Small intestine (tissue), 16 donors: ENCODE data around the gene FZD7. TPM values are rescaled to one million over a fixed set of nuclear protein-coding genes. Genes with fewer than 3 reads are reported as not detected.

ENCODE experiments used
- DNase-seq, 2 donors: peaks; one replicate each; pipeline versions ENCODE4 v3.0.0 to v3.0.0-alpha.2; 2013
- FAIRE-seq: peaks from 2 replicates; lab custom pipeline; 2012; peaks lifted over from hg19 to GRCh38; lab: Jason Lieb, UNC
- H3K27ac ChIP-seq, 3 donors: one replicate each; pipeline ENCODE4 v1.5.1; 2013; ENCODE audit warnings: low read length in 2 of 3, mild to moderate bottlenecking in 2 of 3, control low read depth in 1 of 3, inconsistent platforms in 1 of 3, low read depth in 1 of 3, moderate library complexity in 1 of 3
- H3K27me3 ChIP-seq, 3 donors: one replicate each; pipeline ENCODE4 v1.6.1; 2013; ENCODE audit warnings: low read length in 3 of 3, inconsistent platforms in 1 of 3; ENCODE audit not compliant: control insufficient read depth in 3 of 3, insufficient read depth in 3 of 3
- H3K36me3 ChIP-seq, 3 donors: one replicate each; pipeline ENCODE4 v1.6.1; 2013; ENCODE audit warnings: low read length in 3 of 3, inconsistent platforms in 1 of 3, low read depth in 1 of 3, mild to moderate bottlenecking in 1 of 3, moderate library complexity in 1 of 3; ENCODE audit not compliant: control insufficient read depth in 3 of 3, insufficient read depth in 2 of 3
- H3K4me1 ChIP-seq, 3 donors: one replicate each; pipeline ENCODE4 v1.6.1; 2013; ENCODE audit warnings: low read length in 2 of 3, inconsistent platforms in 1 of 3, low read depth in 1 of 3, mild to moderate bottlenecking in 1 of 3, moderate library complexity in 1 of 3; ENCODE audit not compliant: control insufficient read depth in 3 of 3, insufficient read depth in 2 of 3
- H3K4me3 ChIP-seq, 3 donors: one replicate each; pipeline ENCODE4 v1.5.1; 2013; ENCODE audit warnings: low read length in 3 of 3, control low read depth in 1 of 3, inconsistent platforms in 1 of 3, low read depth in 1 of 3, mild to moderate bottlenecking in 1 of 3, moderate library complexity in 1 of 3
- H3K9me3 ChIP-seq, 2 donors: one replicate each; pipeline ENCODE4 v1.6.1; 2013; ENCODE audit warnings: low read depth in 1 of 2, low read length in 1 of 2; ENCODE audit not compliant: control insufficient read depth in 2 of 2, insufficient read depth in 1 of 2
- WGBS, 3 donors: extraction: QIAGEN DNeasy Blood & Tissue Kit; methylation state at CpG; one replicate each; pipeline ENCODE4 v1.1.7; 2013; 5-methylcytosine and 5-hydroxymethylcytosine counted together
- long read RNA-seq, 10 donors: transcript quantifications; one replicate each; lab custom pipeline, GENCODE V29; 2026
- polyA plus RNA-seq, 4 donors: library from polyadenylated mRNA; stranded (reverse) in 3 of 4; unstranded in 1 of 4; fragments of 200-250 nt in 3 of 4; fragments of 120-200 nt in 1 of 4; gene quantifications; one replicate each; pipeline versions ENCODE4 v1.2.1 to v1.2.3, GENCODE V29; 2013
- donor health status: healthy with polysubstance abuse.
- donor health status: control.
- donor health status: control.
- donor health status: Bipolar disorder and iron deficiency.
- donor health status: healthy.

The FZD7 gene
- polyA plus RNA-seq: 10 to 100 TPM in 2 of 4 donors, 1 to 10 TPM in 2; 1.6 to 27.9 (median 6.3) TPM
- long read RNA-seq, donor 1: 0 reads
- long read RNA-seq, donor 2, partial matches to known transcripts: 0 of 4 reads
- long read RNA-seq, donor 2, other reads (novel, unspliced or antisense): 0 of 4 reads
- long read RNA-seq, donor 3, transcript FZD7-201 (1 exons, 3,859 nt): major isoform, 11 of 11 reads
- long read RNA-seq, donor 3, partial matches to known transcripts: 0 of 11 reads
- long read RNA-seq, donor 3, other reads (novel, unspliced or antisense): 0 of 11 reads
- long read RNA-seq, donor 4, partial matches to known transcripts: 0 of 1 reads
- long read RNA-seq, donor 4, other reads (novel, unspliced or antisense): 0 of 1 reads
- long read RNA-seq, donor 5, transcript FZD7-201 (1 exons, 3,859 nt): major isoform, 7 of 7 reads
- long read RNA-seq, donor 5, partial matches to known transcripts: 0 of 7 reads
- long read RNA-seq, donor 5, other reads (novel, unspliced or antisense): 0 of 7 reads
- long read RNA-seq, donor 6, transcript FZD7-201 (1 exons, 3,859 nt): major isoform, 11 of 11 reads
- long read RNA-seq, donor 6, partial matches to known transcripts: 0 of 11 reads
- long read RNA-seq, donor 6, other reads (novel, unspliced or antisense): 0 of 11 reads
- long read RNA-seq, donor 7: 0 reads
- long read RNA-seq, donor 8, partial matches to known transcripts: 0 of 4 reads
- long read RNA-seq, donor 8, other reads (novel, unspliced or antisense): 0 of 4 reads
- long read RNA-seq, donor 9, transcript FZD7-201 (1 exons, 3,859 nt): major isoform, 5 of 5 reads
- long read RNA-seq, donor 9, partial matches to known transcripts: 0 of 5 reads
- long read RNA-seq, donor 9, other reads (novel, unspliced or antisense): 0 of 5 reads
- long read RNA-seq, donor 10, transcript FZD7-201 (1 exons, 3,859 nt): major isoform, 19 of 19 reads
- long read RNA-seq, donor 10, partial matches to known transcripts: 0 of 19 reads
- long read RNA-seq, donor 10, other reads (novel, unspliced or antisense): 0 of 19 reads

- H3K9me3 ChIP-seq: peaks cover 0 to 4% of the 10 kb centered on the region in 2 donors
- WGBS, 3 donors: 0 to 1% (median 1%) methylated on average over 62 to 109 of the region's 109 CpGs
- peak; percentile 92 to 96 for DNase-seq
- H3K27ac ChIP-seq: peak within 1 kb of the TSS; percentile 97 to 100 (median 99)
- peaks cover 0 to 8% (median 0%) of the 10 kb centered on the region in 3 donors for H3K27me3 ChIP-seq
- H3K4me3 ChIP-seq: peak within 1 kb of the TSS; percentile 61 to 95 (median 90)
- peaks cover 0 to 20% (median 6%) of the 10 kb centered on the region in 3 donors for H3K4me1 ChIP-seq
- peaks cover 0 to 6% (median 0%) of the 10 kb centered on the region in 3 donors for H3K36me3 ChIP-seq
- FAIRE-seq: no peak
Measured at GRCh38 chr2:202033317-202034248, at the start of gene FZD7. Gene FZD7 (plus strand): TSS chr2:202033855. CDS start chr2:202034648, 793 bp downstream.

GRCh38 chr2:201984333-201984732 is 49.3 kb upstream of the FZD7 start:
- Histone ChIP-seq H3K36me3 (no peaks in the 10 kb centered on the region), H3K27me3 (no peaks in the 10 kb centered on the region), H3K4me3 (no peak overlapping the region), H3K27ac (no peak overlapping the region), H3K9me3 (no peaks in the 10 kb centered on the region), H3K4me1 (peaks cover 0 to 16% (median 2%) of the 10 kb centered on the region in 3 donors)
- no peak for FAIRE-seq
- no peak for DNase-seq
- 87 to 96% (median 90%) methylated on average over 3 of the region's 3 CpGs for WGBS, 3 donors

- peak in 1 of 2 donors; percentile 15 for DNase-seq
Measured at GRCh38 chr2:201984800-201985525, 48.7 kb upstream of the FZD7 start.

GRCh38 chr2:201985728-201986462 is 47.8 kb upstream of the FZD7 start:
- FAIRE-seq (no peak), DNase-seq (peak; percentile 46 to 66)
- H3K9me3 ChIP-seq: no peaks in the 10 kb centered on the region
- no peaks in the 10 kb centered on the region for H3K36me3 ChIP-seq
- H3K27ac ChIP-seq: peak overlapping the region in 2 of 3 donors; percentile 46 to 55
- 27 to 56% (median 40%) methylated on average over 8 of the region's 8 CpGs for WGBS, 3 donors
- peaks cover 0 to 16% (median 2%) of the 10 kb centered on the region in 3 donors for H3K4me1 ChIP-seq
- no peak overlapping the region for H3K4me3 ChIP-seq
- H3K27me3 ChIP-seq: no peaks in the 10 kb centered on the region

More at GRCh38 chr2:201984800-201985525, 48.7 kb upstream of the FZD7 start:
- H3K4me3 ChIP-seq: no peak overlapping the region
- WGBS, 3 donors: 72 to 86% (median 74%) methylated on average over 11 to 12 of the region's 12 CpGs
- no peaks in the 10 kb centered on the region for H3K9me3 ChIP-seq
- peak overlapping the region in 1 of 3 donors; percentile 55 for H3K27ac ChIP-seq
- H3K4me1 ChIP-seq: peaks cover 0 to 16% (median 2%) of the 10 kb centered on the region in 3 donors
- H3K27me3 ChIP-seq: no peaks in the 10 kb centered on the region
- no peaks in the 10 kb centered on the region for H3K36me3 ChIP-seq
- no peak for FAIRE-seq

DNA sequence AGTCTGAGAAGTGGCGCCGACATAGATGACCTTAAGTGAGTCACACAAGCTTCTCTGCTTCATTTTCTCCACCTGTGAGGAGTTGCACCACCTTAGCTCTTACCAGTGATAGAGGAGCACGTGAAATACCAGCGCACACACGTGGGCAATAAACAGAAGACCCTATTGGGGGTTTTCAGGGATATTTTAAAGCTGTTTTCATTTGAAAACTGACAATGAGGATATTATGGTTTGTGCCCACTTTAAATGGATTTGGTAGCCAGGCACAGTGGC is 47.3 kb upstream of the FZD7 start:
- H3K27me3 ChIP-seq: no peaks in the 10 kb centered on the region
- no peaks in the 10 kb centered on the region for H3K36me3 ChIP-seq
- H3K27ac ChIP-seq: peak overlapping the region in 1 of 3 donors; percentile 55
- DNase-seq: no peak
- 54 to 73% (median 56%) methylated on average over 5 of the region's 5 CpGs for WGBS, 3 donors
- no peak for FAIRE-seq
- H3K4me1 ChIP-seq: peaks cover 0 to 16% (median 2%) of the 10 kb centered on the region in 3 donors
- H3K4me3 ChIP-seq: no peak overlapping the region
- no peaks in the 10 kb centered on the region for H3K9me3 ChIP-seq

DNA sequence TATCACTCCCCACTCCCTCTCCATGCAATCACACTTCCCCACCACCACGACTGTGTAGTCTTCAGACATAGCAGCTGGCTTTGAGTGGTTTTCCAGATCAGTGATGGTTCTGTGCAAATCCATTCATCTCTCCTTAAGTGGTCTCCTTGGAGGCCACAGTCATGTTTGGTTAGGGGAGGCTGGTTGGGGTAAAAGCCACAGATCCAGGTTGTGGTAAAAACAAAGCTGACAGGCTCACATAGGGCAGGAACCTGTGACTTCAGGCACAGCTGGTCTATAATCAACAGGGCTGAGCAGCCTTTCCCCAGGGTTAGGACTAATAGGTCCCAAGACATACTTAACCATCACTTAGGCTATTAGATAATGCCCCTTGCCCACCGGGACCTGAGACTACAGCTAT is 46.2 kb upstream of the FZD7 start:
- Histone ChIP-seq H3K4me3 (no peak overlapping the region), H3K27me3 (no peaks in the 10 kb centered on the region), H3K4me1 (peaks cover 0 to 16% (median 2%) of the 10 kb centered on the region in 3 donors), H3K9me3 (no peaks in the 10 kb centered on the region), H3K27ac (no peak overlapping the region), H3K36me3 (no peaks in the 10 kb centered on the region)
- FAIRE-seq (no peak), DNase-seq (no peak)
- 75 to 91% (median 77%) methylated on average over 2 of the region's 2 CpGs for WGBS, 3 donors

GRCh38 chr2:201990069-201990468 is 43.6 kb upstream of the FZD7 start:
- Histone ChIP-seq H3K4me1 (peaks cover 0 to 14% (median 2%) of the 10 kb centered on the region in 3 donors), H3K9me3 (no peaks in the 10 kb centered on the region), H3K36me3 (no peaks in the 10 kb centered on the region), H3K4me3 (no peak overlapping the region), H3K27ac (no peak overlapping the region), H3K27me3 (no peaks in the 10 kb centered on the region)
- DNase-seq (no peak), FAIRE-seq (no peak)
- WGBS, 3 donors: 87 to 92% (median 92%) methylated on average over 2 of the region's 2 CpGs
